Ecto neural progenitor cell (in vitro differentiated cells): ENCODE data around the gene SYNJ2.

Source experiments
- DNase-seq: peaks from one replicate; pipeline ENCODE4 v3.0.0-alpha.2; 2018; ENCODE audit warnings: low spot score

Gene SYNJ2

GRCh38 chr6:158043008-158043407 lies 61.3 kb downstream of the SYNJ2 start:
- DNase-seq, result no peak

GRCh38 chr6:158043586-158044524 lies 62.2 kb downstream of the SYNJ2 start:
- no peak for DNase-seq

GRCh38 chr6:158044525-158044888 lies 62.8 kb downstream of the SYNJ2 start:
- DNase-seq, result no peak

- DNase-seq, result no peak
Measured at GRCh38 chr6:158046201-158047126, 64.8 kb downstream of the SYNJ2 start.

- no peak for DNase-seq
Measured at GRCh38 chr6:158047127-158047518, 65.5 kb downstream of the SYNJ2 start.

- DNase-seq, result no peak
Measured at GRCh38 chr6:158047563-158048323, 66.1 kb downstream of the SYNJ2 start.

GRCh38 chr6:158048589-158048988 lies 66.9 kb downstream of the SYNJ2 start:
- DNase-seq, result no peak

GRCh38 chr6:158049055-158050028 lies 67.7 kb downstream of the SYNJ2 start:
- peak; percentile 50 for DNase-seq

- DNase-seq, result no peak
Measured at GRCh38 chr6:158050107-158050735, 68.6 kb downstream of the SYNJ2 start.

GRCh38 chr6:158050955-158051354 lies 69.3 kb downstream of the SYNJ2 start:
- no peak for DNase-seq

- no peak for DNase-seq
Measured at GRCh38 chr6:158051968-158052367, 70.3 kb downstream of the SYNJ2 start.

GRCh38 chr6:158053377-158054313 lies 72.0 kb downstream of the SYNJ2 start:
- DNase-seq, result no peak

- no peak for DNase-seq
Measured at GRCh38 chr6:158056355-158056754, 74.7 kb downstream of the SYNJ2 start.

- DNase-seq, result no peak
Measured at GRCh38 chr6:158056804-158057203, 75.1 kb downstream of the SYNJ2 start.

GRCh38 chr6:158057213-158057987 lies 75.7 kb downstream of the SYNJ2 start:
- DNase-seq, result no peak

- no peak for DNase-seq
Measured at GRCh38 chr6:158058171-158058651, 76.5 kb downstream of the SYNJ2 start.

- DNase-seq, result no peak
Measured at GRCh38 chr6:158059108-158059507, 77.4 kb downstream of the SYNJ2 start.
